KMS-11 (cell line): ENCODE measurements around the gene NOS1AP.
"Not testable (repeated sequence)": the region's sequence is repeated elsewhere in the genome, so short reads cannot be mapped to it uniquely, and the experiment has no call there.

Source experiments
- H2AFZ ChIP-seq: fragments of 200-600 bp; sonication (generic); 2 replicates; pipeline ENCODE4 v1.6.1; 2016; ENCODE audit warnings: antibody characterized with exemption, mixed run types, low read depth
- H3K27ac ChIP-seq: fragments of 200-600 bp; sonication (generic); 2 replicates; pipeline ENCODE4 v1.6.1; 2016; ENCODE audit warnings: mild to moderate bottlenecking, mixed run types
- H3K27me3 ChIP-seq: fragments of 200-600 bp; sonication (generic); 2 replicates; pipeline ENCODE4 v1.6.1; 2017; ENCODE audit warnings: mild to moderate bottlenecking, low read depth, mixed run types, moderate library complexity; ENCODE audit not compliant: insufficient read depth
- H3K36me3 ChIP-seq: fragments of 200-600 bp; sonication (generic); 2 replicates; pipeline ENCODE4 v1.6.1; 2017; ENCODE audit warnings: mild to moderate bottlenecking, mixed run types; ENCODE audit not compliant: insufficient read depth
- H3K4me1 ChIP-seq: fragments of 200-600 bp; sonication (generic); 2 replicates; pipeline ENCODE4 v1.6.1; 2016; ENCODE audit warnings: mild to moderate bottlenecking, low read depth, mixed run types; ENCODE audit not compliant: poor library complexity, severe bottlenecking
- H3K4me2 ChIP-seq: fragments of 200-600 bp; sonication (generic); 2 replicates; pipeline ENCODE4 v1.7.0; 2016; ENCODE audit warnings: mild to moderate bottlenecking, mixed run types
- H3K4me3 ChIP-seq: fragments of 200-600 bp; sonication (generic); IDR thresholded peaks from 2 replicates; pipeline ENCODE4 v1.6.1; 2017; ENCODE audit warnings: low read depth, low read length, mixed read lengths; ENCODE audit not compliant: insufficient read depth
- H3K79me2 ChIP-seq: fragments of 200-600 bp; sonication (generic); 2 replicates; pipeline ENCODE4 v1.6.1; 2016; ENCODE audit warnings: low read depth, mixed run types; ENCODE audit not compliant: insufficient read depth
- H3K9ac ChIP-seq: fragments of 200-600 bp; sonication (generic); 2 replicates; pipeline ENCODE4 v1.6.1; 2016; ENCODE audit warnings: mild to moderate bottlenecking, mixed run types
- H4K20me1 ChIP-seq: fragments of 200-600 bp; sonication (generic); 2 replicates; pipeline ENCODE4 v1.6.1; 2016; ENCODE audit warnings: mild to moderate bottlenecking, mixed run types; ENCODE audit not compliant: insufficient read depth
- TF ChIP-seq, protein P1 (sequence below): fragments of 200-600 bp; sonication (generic); conservative IDR thresholded peaks from 2 replicates; pipeline ENCODE4 v1.6.1; 2017; ENCODE audit warnings: low read depth, mild to moderate bottlenecking, antibody characterized with exemption, low read length, moderate library complexity, mixed read lengths

Gene NOS1AP

DNA sequence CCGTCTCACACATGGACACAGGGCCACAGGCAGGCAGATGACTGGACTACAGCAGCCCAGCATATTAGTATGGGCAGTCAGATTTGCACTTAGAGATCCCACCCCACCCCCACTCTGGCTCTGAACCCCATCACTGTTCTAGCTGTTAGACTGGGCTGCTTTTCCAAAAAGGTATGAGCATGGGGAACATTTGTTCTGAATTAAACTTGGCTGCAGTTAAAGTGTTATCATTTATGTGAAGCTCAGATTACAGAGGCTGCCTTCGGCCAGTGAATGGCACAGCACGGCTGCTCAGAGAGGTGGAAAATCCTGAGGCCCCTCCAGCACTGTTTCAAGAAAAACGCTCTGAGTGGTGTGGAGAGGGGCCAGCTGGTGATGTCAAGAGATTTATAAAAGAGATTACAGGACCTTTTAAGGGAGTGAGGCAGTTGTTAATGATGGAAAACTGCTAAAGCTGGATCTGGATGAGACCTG lies 6.9 kb upstream of the NOS1AP start:
- H3K36me3 ChIP-seq: no peaks in the 10 kb centered on the region
- H3K27ac ChIP-seq: no peak overlapping the region
- TF ChIP-seq, protein P1, sequence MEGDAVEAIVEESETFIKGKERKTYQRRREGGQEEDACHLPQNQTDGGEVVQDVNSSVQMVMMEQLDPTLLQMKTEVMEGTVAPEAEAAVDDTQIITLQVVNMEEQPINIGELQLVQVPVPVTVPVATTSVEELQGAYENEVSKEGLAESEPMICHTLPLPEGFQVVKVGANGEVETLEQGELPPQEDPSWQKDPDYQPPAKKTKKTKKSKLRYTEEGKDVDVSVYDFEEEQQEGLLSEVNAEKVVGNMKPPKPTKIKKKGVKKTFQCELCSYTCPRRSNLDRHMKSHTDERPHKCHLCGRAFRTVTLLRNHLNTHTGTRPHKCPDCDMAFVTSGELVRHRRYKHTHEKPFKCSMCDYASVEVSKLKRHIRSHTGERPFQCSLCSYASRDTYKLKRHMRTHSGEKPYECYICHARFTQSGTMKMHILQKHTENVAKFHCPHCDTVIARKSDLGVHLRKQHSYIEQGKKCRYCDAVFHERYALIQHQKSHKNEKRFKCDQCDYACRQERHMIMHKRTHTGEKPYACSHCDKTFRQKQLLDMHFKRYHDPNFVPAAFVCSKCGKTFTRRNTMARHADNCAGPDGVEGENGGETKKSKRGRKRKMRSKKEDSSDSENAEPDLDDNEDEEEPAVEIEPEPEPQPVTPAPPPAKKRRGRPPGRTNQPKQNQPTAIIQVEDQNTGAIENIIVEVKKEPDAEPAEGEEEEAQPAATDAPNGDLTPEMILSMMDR: no peak
- H3K27me3 ChIP-seq: no peaks in the 10 kb centered on the region
- H3K4me2 ChIP-seq: no peak overlapping the region
- H3K4me1 ChIP-seq: no peaks in the 10 kb centered on the region
- H3K79me2 ChIP-seq: no peaks in the 10 kb centered on the region
- H3K9ac ChIP-seq: no peak overlapping the region
- no peak overlapping the region for H2AFZ ChIP-seq
- no peaks in the 10 kb centered on the region for H4K20me1 ChIP-seq
- no peak overlapping the region for H3K4me3 ChIP-seq

DNA sequence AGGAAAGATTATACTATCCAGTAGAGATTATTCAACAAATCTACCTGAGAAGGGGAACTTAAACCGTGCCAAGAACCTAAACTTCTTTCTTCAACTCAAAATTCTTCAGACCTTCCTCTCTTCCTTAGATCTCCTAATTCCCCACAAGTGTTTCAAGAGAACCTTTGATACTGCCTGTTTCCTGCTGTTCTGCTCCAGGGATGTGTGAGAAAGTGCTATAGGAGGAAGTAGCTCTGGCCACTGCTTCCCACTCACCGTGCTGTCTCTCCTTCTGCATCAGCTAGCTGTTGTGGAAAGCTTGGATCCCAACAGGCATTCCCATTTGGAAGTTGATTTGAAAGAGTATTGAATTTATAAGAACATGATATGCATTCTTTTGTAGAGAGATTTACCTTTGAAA lies 4.5 kb upstream of the NOS1AP start:
- no peaks in the 10 kb centered on the region for H3K79me2 ChIP-seq
- no peaks in the 10 kb centered on the region for H4K20me1 ChIP-seq
- H3K9ac ChIP-seq: no peak overlapping the region
- peaks cover 7% of the 10 kb centered on the region for H3K4me1 ChIP-seq
- H3K27me3 ChIP-seq: no peaks in the 10 kb centered on the region
- H3K4me2 ChIP-seq: no peak overlapping the region
- TF ChIP-seq, protein P1: no peak
- no peaks in the 10 kb centered on the region for H3K36me3 ChIP-seq
- H3K4me3 ChIP-seq: no peak overlapping the region
- H3K27ac ChIP-seq: no peak overlapping the region
- no peak overlapping the region for H2AFZ ChIP-seq

DNA sequence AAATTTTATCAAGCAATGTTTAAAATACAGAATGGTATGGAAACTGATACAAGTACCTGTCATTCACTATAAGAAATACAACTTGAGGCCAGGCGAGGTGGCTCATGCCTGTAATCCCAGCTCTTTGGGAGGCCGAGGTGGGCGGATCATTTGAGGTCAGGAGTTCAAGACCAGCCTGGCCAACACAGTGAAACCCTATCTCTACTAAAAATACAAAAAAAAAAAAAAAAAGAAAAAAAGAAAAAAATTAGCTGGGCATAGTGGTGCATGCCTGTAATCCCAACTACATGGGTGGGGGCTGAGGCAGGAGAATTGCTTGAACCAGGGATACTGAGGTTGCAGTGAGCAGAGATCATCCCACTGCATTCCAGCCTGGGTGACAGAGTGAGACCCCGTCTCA lies 2.7 kb upstream of the NOS1AP start:
- not testable (repeated sequence) for H3K27me3 ChIP-seq

DNA sequence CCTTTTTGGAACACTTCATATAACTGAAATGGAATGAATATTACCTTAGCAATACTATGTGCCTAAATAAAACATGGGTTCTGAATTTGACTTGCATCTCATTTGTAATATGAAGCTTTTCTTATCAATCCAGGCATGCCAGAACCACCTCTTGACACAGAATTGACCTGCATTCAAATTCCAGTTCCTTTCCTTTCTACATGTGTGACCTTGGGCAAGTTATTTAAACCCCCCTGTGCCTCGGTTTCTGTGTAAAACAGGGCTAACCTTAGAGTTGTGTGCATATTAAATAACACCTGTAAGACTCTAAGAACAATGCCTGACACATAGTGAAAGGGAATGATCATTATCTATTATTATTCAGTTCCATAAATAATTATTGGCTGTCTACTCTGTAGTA lies 2.0 kb upstream of the NOS1AP start:
- no peaks in the 10 kb centered on the region for H4K20me1 ChIP-seq
- H3K4me2 ChIP-seq: no peak overlapping the region
- TF ChIP-seq, protein P1: no peak
- no peak overlapping the region for H3K4me3 ChIP-seq
- no peak overlapping the region for H3K9ac ChIP-seq
- H3K79me2 ChIP-seq: no peaks in the 10 kb centered on the region
- no peak overlapping the region for H3K27ac ChIP-seq
- peaks cover 19% of the 10 kb centered on the region for H3K4me1 ChIP-seq
- no peaks in the 10 kb centered on the region for H3K27me3 ChIP-seq
- H2AFZ ChIP-seq: no peak overlapping the region
- no peaks in the 10 kb centered on the region for H3K36me3 ChIP-seq

More for the DNA sequence above, 2.7 kb upstream of the NOS1AP start:
- H3K27ac ChIP-seq, H2AFZ ChIP-seq, H4K20me1 ChIP-seq, H3K9ac ChIP-seq, H3K4me3 ChIP-seq, H3K36me3 ChIP-seq, H3K79me2 ChIP-seq, H3K4me2 ChIP-seq: not testable (repeated sequence)
- peaks cover 19% of the 10 kb centered on the region for H3K4me1 ChIP-seq

DNA sequence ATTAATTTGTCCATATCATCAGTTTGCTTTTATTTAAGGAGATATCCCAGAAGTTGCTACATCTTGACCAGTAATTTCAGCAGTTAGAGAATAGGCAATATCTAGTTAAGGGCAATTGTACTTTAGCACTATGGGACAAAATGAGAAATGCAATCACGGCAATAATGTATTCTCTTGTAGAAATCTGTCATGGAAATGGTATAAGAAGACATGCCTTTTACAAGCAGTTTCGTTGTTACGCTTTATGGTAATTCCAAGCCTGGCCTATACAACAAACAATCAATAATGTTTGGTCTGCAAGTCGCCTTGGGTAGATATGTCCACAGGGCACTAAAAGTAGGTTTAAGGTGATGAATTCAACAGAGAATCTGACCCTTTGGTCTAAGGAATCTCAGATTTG lies 1.2 kb upstream of the NOS1AP start:
- Histone ChIP-seq H2AFZ (no peak overlapping the region), H3K27me3 (no peaks in the 10 kb centered on the region), H3K27ac (no peak overlapping the region), H3K36me3 (no peaks in the 10 kb centered on the region), H3K4me3 (no peak overlapping the region), H3K9ac (no peak overlapping the region), H3K79me2 (no peaks in the 10 kb centered on the region), H3K4me2 (0 out of 2 replicates have a peak overlapping the region, but pooled peaks have one; percentile 59), H3K4me1 (peaks cover 19% of the 10 kb centered on the region), H4K20me1 (no peaks in the 10 kb centered on the region)
- TF ChIP-seq, protein P1: no peak
